Activated T-cell treated with anti-CD3 and anti-CD28 coated beads, Interleukin-2, amount 50 U/mL, for 72 hours (primary cell): ENCODE results near the gene SEMA3E. TPM values are rescaled to one million over a fixed set of nuclear protein-coding genes. Genes with fewer than 3 reads are reported as not detected.
"Not testable (repeated sequence)": the region's sequence is repeated elsewhere in the genome, so short reads cannot be mapped to it uniquely, and the experiment has no call there.

ENCODE experiments used
- ATAC-seq, 2 donors: fragments of 150-1000 bp; cut with Tn5 transposase; replicated peaks in 1 of 2; 2 replicates each; pipeline ENCODE4 v1.10.0; 2021; ENCODE audit warnings: moderate library complexity in 2 of 2, mild to moderate bottlenecking in 1 of 2
- DNase-seq, 2 donors: peaks; one replicate each; pipeline ENCODE4 v3.0.0; 2021 to 2022; ENCODE audit warnings: mixed read lengths in 1 of 2
- H3K27ac Mint-ChIP-seq: one replicate; pipeline ENCODE4 v1.8.0; 2022; ENCODE audit warnings: mild to moderate bottlenecking, moderate library complexity, mixed read lengths
- H3K27me3 Mint-ChIP-seq: one replicate; pipeline ENCODE4 v1.8.0; 2022; ENCODE audit warnings: low read depth, mixed read lengths
- H3K36me3 Mint-ChIP-seq, 2 donors: one replicate each; pipeline ENCODE4 v1.8.0; 2022; ENCODE audit warnings: mixed read lengths in 2 of 2, mild to moderate bottlenecking in 1 of 2; ENCODE audit not compliant: insufficient read depth in 2 of 2
- H3K4me1 Mint-ChIP-seq: one replicate; pipeline ENCODE4 v1.8.0; 2022; ENCODE audit warnings: low read depth, mixed read lengths
- H3K4me3 Mint-ChIP-seq, 2 donors: one replicate each; pipeline ENCODE4 v1.8.0; 2022; ENCODE audit warnings: mild to moderate bottlenecking in 2 of 2, mixed read lengths in 2 of 2, moderate library complexity in 2 of 2
- H3K9me3 Mint-ChIP-seq, 2 donors: one replicate each; pipeline ENCODE4 v1.8.0; 2022; ENCODE audit warnings: mixed read lengths in 2 of 2
- total RNA-seq, 2 donors: library from RNA; stranded (reverse); gene quantifications; one replicate each; pipeline ENCODE4 v1.2.3, GENCODE V29; 2022

The SEMA3E gene
- total RNA-seq, 2 donors from 2014 or later, result not detected

GRCh38 chr7:83461820-83462219 lies 187.1 kb downstream of the SEMA3E start:
- not testable (repeated sequence) for H3K36me3 Mint-ChIP-seq, H3K27ac Mint-ChIP-seq, DNase-seq, ATAC-seq, H3K27me3 Mint-ChIP-seq, H3K4me3 Mint-ChIP-seq, H3K4me1 Mint-ChIP-seq
- H3K9me3 Mint-ChIP-seq, result peaks cover 9 to 11% of the 10 kb centered on the region in 2 donors

DNA sequence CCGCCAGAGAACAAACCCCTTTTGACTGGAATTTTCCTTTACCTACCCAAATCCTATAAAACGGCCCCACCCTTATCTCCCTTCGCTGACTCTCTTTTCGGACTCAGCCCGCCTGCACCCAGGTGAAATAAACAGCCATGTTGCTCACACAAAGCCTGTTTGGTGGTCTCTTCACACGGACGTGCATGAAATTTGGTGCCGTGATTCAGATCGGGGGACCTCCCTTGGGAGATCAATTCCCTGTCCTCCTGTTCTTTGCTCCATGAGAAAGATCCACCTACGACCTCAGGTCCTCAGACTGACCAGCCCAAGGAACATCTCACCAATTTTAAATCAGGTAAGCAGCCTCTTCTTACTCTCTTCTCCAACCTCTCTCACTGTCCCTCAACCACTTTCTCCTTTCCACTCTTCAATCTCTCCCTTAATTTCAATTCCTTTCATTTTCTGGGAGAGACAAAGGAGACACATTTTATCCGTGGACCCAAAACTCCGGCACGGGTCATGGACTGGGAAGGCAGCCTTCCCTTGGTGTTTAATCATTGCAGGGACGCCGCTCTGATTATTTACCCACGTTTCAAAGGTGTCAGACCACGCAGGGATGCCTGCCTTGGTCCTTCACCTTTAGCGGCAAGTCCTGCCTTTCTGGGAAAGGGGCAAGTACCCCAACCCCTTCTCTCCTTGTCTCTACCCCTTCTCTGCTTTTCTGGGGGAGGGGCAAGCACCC lies 188.8 kb downstream of the SEMA3E start:
- not testable (repeated sequence) for H3K36me3 Mint-ChIP-seq, H3K4me3 Mint-ChIP-seq, H3K4me1 Mint-ChIP-seq, ATAC-seq, DNase-seq, H3K27me3 Mint-ChIP-seq, H3K27ac Mint-ChIP-seq
- H3K9me3 Mint-ChIP-seq, result peaks cover 9 to 11% of the 10 kb centered on the region in 2 donors

DNA sequence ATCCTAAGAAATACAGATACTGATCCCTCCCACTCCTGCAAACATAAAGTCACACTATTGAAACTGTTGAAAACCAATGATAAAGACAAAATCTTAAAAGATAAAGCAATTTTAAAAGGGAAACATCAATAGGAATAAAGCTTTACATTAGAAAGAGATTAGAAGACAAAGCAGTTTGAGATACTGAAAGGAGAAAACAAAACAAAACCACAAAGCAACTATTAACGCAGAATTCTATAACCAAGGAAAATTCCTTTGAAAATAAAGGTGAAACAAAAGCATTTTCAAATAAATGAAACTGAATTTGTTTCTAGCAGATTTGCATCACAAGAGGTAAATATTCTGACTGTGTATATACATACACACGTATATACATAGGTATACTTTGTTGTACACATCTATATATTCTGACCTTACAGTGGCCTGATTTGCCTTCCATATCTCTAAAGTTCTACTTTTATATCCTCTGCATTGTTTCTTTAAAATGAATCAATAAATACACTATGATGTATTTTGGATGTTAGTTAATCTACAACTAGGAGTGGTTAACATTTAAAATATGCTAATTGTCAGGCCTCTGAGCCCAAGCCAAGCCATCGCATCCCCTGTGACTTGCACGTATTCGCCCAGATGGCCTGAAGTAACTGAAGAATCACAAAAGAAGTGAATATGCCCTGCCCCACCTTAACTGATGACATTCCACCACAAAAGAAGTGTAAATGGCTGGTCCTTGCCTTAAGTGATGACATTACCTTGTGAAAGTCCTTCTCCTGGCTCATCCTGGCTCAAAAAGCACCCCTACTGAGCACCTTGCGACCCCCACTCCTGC lies 189.6 kb downstream of the SEMA3E start:
- H3K4me1 Mint-ChIP-seq, H3K4me3 Mint-ChIP-seq, H3K36me3 Mint-ChIP-seq, ATAC-seq, H3K27me3 Mint-ChIP-seq, DNase-seq, H3K27ac Mint-ChIP-seq: not testable (repeated sequence)
- H3K9me3 Mint-ChIP-seq, result peaks cover 9 to 11% of the 10 kb centered on the region in 2 donors

DNA sequence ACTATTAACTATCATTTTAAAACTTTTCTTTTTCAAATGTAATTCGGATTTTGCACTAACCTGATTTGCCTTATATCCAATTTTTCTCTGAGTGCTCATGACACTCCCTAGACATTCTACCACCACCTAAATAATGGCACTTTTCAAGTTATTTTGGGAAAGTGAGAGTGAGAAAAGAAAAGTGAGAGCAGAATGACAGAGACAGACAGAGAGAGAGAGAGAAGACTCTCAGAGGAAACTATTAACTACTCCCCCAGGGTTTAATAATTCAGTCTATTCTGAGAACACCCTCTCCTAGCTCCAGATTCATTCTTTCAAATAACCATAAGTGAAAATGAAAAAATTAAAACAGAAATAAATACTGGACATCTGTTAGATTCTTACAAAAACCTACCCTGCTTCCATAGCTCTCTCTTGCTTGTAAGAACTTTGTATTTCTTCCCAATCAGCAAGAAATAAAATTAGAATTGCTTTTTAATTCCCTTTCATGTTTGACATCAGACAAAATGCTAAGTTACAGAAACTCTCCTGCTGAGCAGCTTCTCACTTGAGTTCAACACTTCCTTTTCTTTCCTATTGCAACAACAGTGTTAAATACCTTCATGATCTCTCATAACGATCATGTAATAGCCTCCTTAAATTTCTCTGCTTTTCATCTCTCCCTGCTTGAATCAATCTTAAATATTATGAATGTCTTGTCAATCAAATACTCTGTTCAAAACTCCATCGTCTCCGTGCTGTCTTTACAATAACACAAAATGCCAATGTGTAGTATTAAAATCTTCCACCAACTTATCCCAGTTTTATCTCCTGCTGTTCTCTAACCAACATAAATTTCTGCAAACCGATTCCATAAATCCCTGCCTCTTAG lies 191.7 kb downstream of the SEMA3E start:
- Mint-ChIP-seq H3K9me3 (peaks cover 7 to 11% of the 10 kb centered on the region in 2 donors), H3K27me3 (no peaks in the 10 kb centered on the region), H3K27ac (no peak overlapping the region), H3K4me3 (no peak overlapping the region), H3K36me3 (no peaks in the 10 kb centered on the region), H3K4me1 (no peaks in the 10 kb centered on the region)
- ATAC-seq, result no peak
- DNase-seq, result no peak

DNA sequence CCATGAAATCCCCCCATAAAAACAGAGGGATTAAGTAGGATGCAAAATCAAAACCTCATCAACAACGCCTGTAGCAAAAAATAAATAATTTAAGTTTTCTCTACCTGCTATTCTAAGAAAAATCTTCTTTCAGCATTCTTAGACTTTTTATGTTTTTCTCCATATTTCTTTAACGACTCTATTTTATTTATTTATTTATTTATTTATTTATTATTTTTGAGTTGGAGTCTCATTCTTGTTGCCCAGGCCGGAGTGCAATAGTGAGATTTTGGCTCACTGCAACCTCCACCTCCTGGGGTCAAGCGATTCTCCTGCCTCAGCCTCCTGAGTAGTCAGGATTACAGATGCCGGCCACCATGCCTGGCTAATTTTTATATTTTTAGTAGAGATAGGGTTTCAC lies 192.5 kb downstream of the SEMA3E start:
- ATAC-seq (no peak), DNase-seq (no peak)
- no peaks in the 10 kb centered on the region for H3K27me3 Mint-ChIP-seq
- peaks cover 5 to 11% of the 10 kb centered on the region in 2 donors for H3K9me3 Mint-ChIP-seq
- no peaks in the 10 kb centered on the region for H3K36me3 Mint-ChIP-seq
- no peak overlapping the region for H3K27ac Mint-ChIP-seq
- H3K4me3 Mint-ChIP-seq, result no peak overlapping the region
- no peaks in the 10 kb centered on the region for H3K4me1 Mint-ChIP-seq

DNA sequence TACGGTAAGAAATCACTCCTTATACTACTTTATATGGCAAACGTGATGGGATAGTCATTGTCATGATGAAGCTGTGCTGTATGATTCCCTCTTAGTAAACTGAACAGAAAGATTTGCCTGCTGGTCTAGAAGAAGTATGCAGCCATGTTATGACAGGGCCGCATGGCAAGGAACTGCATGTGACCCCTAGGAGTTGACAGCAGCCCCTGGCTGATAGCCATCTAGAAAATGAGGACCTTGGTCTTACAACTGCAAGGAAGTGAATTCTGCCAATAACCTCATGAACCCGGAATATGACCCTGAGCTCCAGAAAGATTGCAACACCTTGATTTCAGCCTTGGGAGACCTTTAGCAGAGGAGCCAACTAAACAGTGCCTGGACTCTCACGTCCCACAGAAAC lies 193.3 kb downstream of the SEMA3E start:
- DNase-seq, result no peak
- ATAC-seq, result no peak
- no peak overlapping the region for H3K27ac Mint-ChIP-seq
- peaks cover 3 to 7% of the 10 kb centered on the region in 2 donors for H3K9me3 Mint-ChIP-seq
- no peaks in the 10 kb centered on the region for H3K4me1 Mint-ChIP-seq
- no peak overlapping the region for H3K4me3 Mint-ChIP-seq
- no peaks in the 10 kb centered on the region for H3K36me3 Mint-ChIP-seq
- H3K27me3 Mint-ChIP-seq, result no peaks in the 10 kb centered on the region

DNA sequence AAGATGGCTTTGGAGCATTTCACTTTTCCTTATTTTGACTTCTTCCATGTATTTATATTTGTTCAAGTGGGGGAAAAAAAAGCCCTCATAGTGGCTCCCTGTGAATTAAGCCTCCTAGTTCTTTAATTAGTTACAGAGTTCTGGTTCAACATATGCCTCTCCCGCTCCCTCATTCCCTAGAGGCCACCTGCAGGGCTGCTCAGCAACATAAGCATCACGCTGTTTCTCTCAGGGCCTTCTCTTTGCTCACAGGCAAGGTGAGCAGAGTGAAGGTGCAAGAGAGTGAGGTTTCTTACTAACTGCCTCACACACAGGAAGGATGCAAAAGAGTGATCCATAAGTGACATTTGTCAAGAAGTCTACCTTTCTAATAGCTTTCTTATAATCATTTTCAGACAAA lies 196.7 kb downstream of the SEMA3E start:
- DNase-seq (no peak), ATAC-seq (no peak)
- H3K36me3 Mint-ChIP-seq, result no peaks in the 10 kb centered on the region
- no peaks in the 10 kb centered on the region for H3K4me1 Mint-ChIP-seq
- H3K27me3 Mint-ChIP-seq, result no peaks in the 10 kb centered on the region
- no peak overlapping the region for H3K4me3 Mint-ChIP-seq
- peaks cover 2% of the 10 kb centered on the region in 2 donors for H3K9me3 Mint-ChIP-seq
- no peak overlapping the region for H3K27ac Mint-ChIP-seq

DNA sequence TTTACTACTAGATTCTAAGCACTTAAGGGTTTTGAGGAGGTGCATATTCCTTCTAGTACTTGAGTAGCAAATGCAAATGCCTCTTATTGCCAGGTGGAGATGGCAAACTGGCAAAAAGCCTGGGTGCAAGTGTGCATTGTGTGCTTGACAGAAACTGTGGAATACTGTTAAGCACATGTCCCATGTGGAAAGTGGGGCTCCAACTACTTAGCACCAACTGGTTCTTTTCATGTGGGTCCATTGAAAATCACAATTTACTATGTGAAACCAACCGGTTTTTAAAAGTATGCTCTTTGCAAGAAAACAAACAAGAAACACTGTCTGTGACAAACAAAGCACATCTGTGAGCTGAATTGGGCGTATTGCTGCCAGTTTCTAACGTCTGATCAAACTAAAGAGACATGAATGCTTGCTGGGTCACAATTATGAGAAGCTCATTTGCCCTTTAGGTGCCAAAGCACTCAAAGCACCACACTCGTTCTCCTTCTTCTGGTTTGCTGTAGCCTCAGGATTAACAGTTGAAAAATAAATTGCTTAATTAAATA lies 197.4 kb downstream of the SEMA3E start:
- peaks cover 2% of the 10 kb centered on the region in 2 donors for H3K9me3 Mint-ChIP-seq
- H3K4me3 Mint-ChIP-seq, result no peak overlapping the region
- no peak overlapping the region for H3K27ac Mint-ChIP-seq
- H3K36me3 Mint-ChIP-seq, result no peaks in the 10 kb centered on the region
- H3K4me1 Mint-ChIP-seq, result no peaks in the 10 kb centered on the region
- no peak for ATAC-seq
- H3K27me3 Mint-ChIP-seq, result no peaks in the 10 kb centered on the region
- no peak for DNase-seq

DNA sequence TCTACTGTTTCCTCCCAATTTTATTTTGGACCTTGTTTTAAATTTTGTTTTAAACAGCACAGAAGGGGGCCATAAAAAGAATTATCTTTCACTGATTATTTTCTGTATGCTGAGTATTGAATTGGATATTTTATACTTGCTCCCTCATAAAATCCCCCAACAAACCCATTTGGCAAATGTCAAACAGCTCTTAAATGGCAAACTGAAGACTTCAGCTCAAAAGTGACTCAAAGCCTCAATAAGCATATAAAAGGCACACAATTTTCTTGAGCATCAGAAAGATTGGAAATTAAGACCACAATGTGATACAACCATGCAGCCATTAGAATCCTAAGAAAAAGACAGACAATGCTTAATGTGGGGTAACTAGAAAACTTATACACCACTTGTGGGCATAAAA lies 199.2 kb downstream of the SEMA3E start:
- H3K4me3 Mint-ChIP-seq, result no peak overlapping the region
- H3K9me3 Mint-ChIP-seq, result peaks cover 2% of the 10 kb centered on the region in 2 donors
- H3K4me1 Mint-ChIP-seq, result no peaks in the 10 kb centered on the region
- ATAC-seq (no peak), DNase-seq (no peak)
- H3K36me3 Mint-ChIP-seq, result peaks cover 0 to 1% of the 10 kb centered on the region in 2 donors
- H3K27ac Mint-ChIP-seq, result no peak overlapping the region
- H3K27me3 Mint-ChIP-seq, result no peaks in the 10 kb centered on the region

DNA sequence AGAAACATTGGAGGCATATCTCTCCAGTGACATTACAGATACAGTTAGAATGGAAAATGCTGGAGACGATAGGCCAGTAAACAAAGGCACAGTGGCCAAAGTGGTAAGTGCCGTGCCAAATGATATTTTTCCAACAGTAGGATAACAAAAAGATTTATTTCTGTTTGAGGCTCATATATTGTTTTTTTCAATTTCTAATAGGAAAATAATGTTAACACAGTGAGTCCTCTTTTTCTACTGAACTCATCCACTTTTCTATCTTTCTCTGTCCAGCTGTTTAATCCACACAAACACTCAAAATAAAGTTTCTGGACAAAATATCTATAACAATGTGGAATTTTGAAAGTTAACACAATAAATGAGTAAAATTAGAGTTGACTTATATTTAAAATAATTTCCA lies 201.3 kb downstream of the SEMA3E start:
- peaks cover 0 to 1% of the 10 kb centered on the region in 2 donors for H3K36me3 Mint-ChIP-seq
- DNase-seq, result no peak
- H3K4me1 Mint-ChIP-seq, result no peaks in the 10 kb centered on the region
- no peak overlapping the region for H3K27ac Mint-ChIP-seq
- H3K27me3 Mint-ChIP-seq, result no peaks in the 10 kb centered on the region
- no peak overlapping the region for H3K4me3 Mint-ChIP-seq
- peaks cover 5 to 7% of the 10 kb centered on the region in 2 donors for H3K9me3 Mint-ChIP-seq
- ATAC-seq, result no peak

DNA sequence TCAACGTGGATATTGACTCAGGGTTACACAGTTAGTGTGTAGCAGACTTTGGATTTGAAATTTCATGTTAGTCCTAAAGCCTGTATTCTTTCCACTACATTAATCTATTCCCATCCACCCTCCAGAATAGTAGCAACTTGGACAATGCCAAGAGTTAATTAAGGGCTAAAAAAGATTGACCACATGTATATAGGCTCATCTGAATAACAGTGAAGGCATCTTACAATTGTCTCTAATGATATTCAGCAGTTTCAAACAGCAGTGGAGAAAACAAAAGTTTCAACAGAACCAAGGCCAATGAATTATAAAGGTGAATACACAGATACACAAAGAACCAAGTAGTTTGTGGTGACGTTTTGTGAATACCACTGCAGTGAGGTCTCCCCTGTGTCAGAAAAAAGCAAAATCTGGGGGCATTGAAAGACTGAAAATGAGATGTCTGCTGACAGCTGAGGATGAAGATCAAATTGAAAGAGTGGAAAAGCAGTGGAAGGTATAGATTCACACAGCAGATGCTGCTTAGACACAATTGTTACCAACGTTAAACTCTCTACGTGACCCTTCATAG lies 202.8 kb downstream of the SEMA3E start:
- Mint-ChIP-seq H3K27me3 (no peaks in the 10 kb centered on the region), H3K4me3 (no peak overlapping the region), H3K4me1 (no peaks in the 10 kb centered on the region), H3K27ac (no peak overlapping the region), H3K9me3 (peaks cover 5 to 7% of the 10 kb centered on the region in 2 donors), H3K36me3 (peaks cover 0 to 1% of the 10 kb centered on the region in 2 donors)
- no peak for DNase-seq
- no peak for ATAC-seq

- Mint-ChIP-seq H3K4me1 (no peaks in the 10 kb centered on the region), H3K36me3 (peaks cover 0 to 1% of the 10 kb centered on the region in 2 donors), H3K27ac (no peak overlapping the region), H3K4me3 (no peak overlapping the region), H3K27me3 (no peaks in the 10 kb centered on the region), H3K9me3 (peaks cover 4 to 6% of the 10 kb centered on the region in 2 donors)
- DNase-seq (no peak), ATAC-seq (no peak)
Measured at GRCh38 chr7:83442911-83443310, 206.0 kb downstream of the SEMA3E start.
